RPMI8226 (cell line): ENCODE results near the gene DNAL4.

Source experiments
- DNase-seq: peaks from one replicate; pipeline ENCODE4 v3.0.0-alpha.2; 2015

The DNAL4 gene

GRCh38 chr22:38784035-38784434, 9.9 kb downstream of the DNAL4 start:
- no peak for DNase-seq

GRCh38 chr22:38783095-38783615, 10.8 kb downstream of the DNAL4 start:
- DNase-seq = no peak

- no peak for DNase-seq
Observed at GRCh38 chr22:38782402-38783094, 11.4 kb downstream of the DNAL4 start.

- no peak for DNase-seq
Observed at GRCh38 chr22:38781033-38781432, 12.9 kb downstream of the DNAL4 start.

GRCh38 chr22:38777087-38777671, 16.8 kb downstream of the DNAL4 start:
- no peak for DNase-seq

- no peak for DNase-seq
Observed at GRCh38 chr22:38776086-38776485, 17.9 kb downstream of the DNAL4 start.

- DNase-seq = no peak
Observed at GRCh38 chr22:38775656-38776055, 18.3 kb downstream of the DNAL4 start.

- no peak for DNase-seq
Observed at GRCh38 chr22:38774496-38775166, 19.3 kb downstream of the DNAL4 start.

GRCh38 chr22:38773363-38773946, 20.5 kb downstream of the DNAL4 start:
- DNase-seq = no peak

- DNase-seq = no peak
Observed at GRCh38 chr22:38772623-38772873, 21.4 kb downstream of the DNAL4 start.

- DNase-seq = no peak
Observed at GRCh38 chr22:38770257-38770949, 23.5 kb downstream of the DNAL4 start.

GRCh38 chr22:38768036-38768435, 25.9 kb downstream of the DNAL4 start:
- DNase-seq = no peak

GRCh38 chr22:38767313-38767712, 26.6 kb downstream of the DNAL4 start:
- DNase-seq = no peak

GRCh38 chr22:38766076-38766777, 27.7 kb downstream of the DNAL4 start:
- peak; percentile 61 for DNase-seq

- DNase-seq = no peak
Observed at GRCh38 chr22:38762551-38762983, 31.4 kb downstream of the DNAL4 start.

GRCh38 chr22:38761202-38762162, 32.5 kb downstream of the DNAL4 start:
- DNase-seq = peak; percentile 67

GRCh38 chr22:38760477-38761201, 33.3 kb downstream of the DNAL4 start:
- DNase-seq = peak; percentile 47

- DNase-seq = no peak
Observed at GRCh38 chr22:38759005-38759404, 34.9 kb downstream of the DNAL4 start.

- DNase-seq = no peak
Observed at GRCh38 chr22:38758276-38758945, 35.5 kb downstream of the DNAL4 start.

- DNase-seq = no peak
Observed at GRCh38 chr22:38757464-38757757, 36.5 kb downstream of the DNAL4 start.
